HFFc6 (cell line): ENCODE measurements around the gene ANO6. TPM values are rescaled to one million over a fixed set of nuclear protein-coding genes. Genes with fewer than 3 reads are reported as not detected.

ENCODE experiments used
- DNase-seq: peaks from one replicate; pipeline ENCODE4 v3.0.0-alpha.2; 2018
- H3K27ac Mint-ChIP-seq: 2 replicates; pipeline ENCODE4 v1.8.0; 2020; ENCODE audit warnings: mild to moderate bottlenecking, mixed read lengths
- H3K27me3 Mint-ChIP-seq: 2 replicates; pipeline ENCODE4 v1.8.0; 2021; ENCODE audit warnings: mild to moderate bottlenecking, moderate library complexity, mixed read lengths; ENCODE audit not compliant: insufficient read depth
- H3K36me3 Mint-ChIP-seq: 2 replicates; pipeline ENCODE4 v1.8.0; 2021; ENCODE audit warnings: low read depth, mixed read lengths
- H3K4me1 Mint-ChIP-seq: 2 replicates; pipeline ENCODE4 v1.8.0; 2020; ENCODE audit warnings: low read depth, mixed read lengths
- H3K4me3 Mint-ChIP-seq: 2 replicates; pipeline ENCODE4 v1.8.0; 2020; ENCODE audit warnings: mild to moderate bottlenecking, moderate library complexity, mixed read lengths
- H3K9me3 Mint-ChIP-seq: 2 replicates; pipeline ENCODE4 v1.8.0; 2020; ENCODE audit warnings: mild to moderate bottlenecking, mixed read lengths
- total RNA-seq, 6 experiments: library from RNA; stranded (reverse); fragmentation: NEBNext Ultra II Directional; extraction: Animal tissue kit (Norgen Biotek cat#: 25700); gene quantifications; 2 replicates in 1 of 6; 3 replicates in 5 of 6; pipeline ENCODE4 v1.2.3, GENCODE V29; 2021
- TF ChIP-seq, protein P1 (sequence below): fragments of 200-600 bp; sonication (generic); IDR thresholded peaks from 2 replicates; pipeline ENCODE4 v1.5.0; 2021; ENCODE audit warnings: antibody characterized with exemption, mild to moderate bottlenecking

The ANO6 gene
- total RNA-seq, 6 experiments from 2014 or later: 44.4 to 58.6 (median 53.3) TPM

DNA sequence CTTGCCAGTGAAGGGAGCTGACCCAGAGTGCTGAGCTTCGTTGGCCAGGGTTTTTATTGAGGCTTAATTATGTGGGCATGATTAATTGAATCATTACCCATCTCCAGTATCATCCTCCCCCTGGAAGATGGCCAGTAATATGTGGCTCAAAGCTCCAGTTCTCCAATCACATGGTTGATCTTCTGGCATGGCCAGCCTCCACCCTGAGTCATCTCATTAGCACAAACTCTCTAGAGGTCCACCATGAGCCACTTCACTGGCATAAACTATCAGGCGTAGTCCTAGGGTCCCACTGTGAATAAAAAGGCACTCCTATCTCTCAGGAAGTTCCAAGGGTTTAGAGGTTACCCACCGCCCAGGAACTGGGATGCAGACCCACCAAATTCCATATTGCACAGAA is 135.0 kb downstream of the ANO6 start:
- peak overlapping the region; percentile 20; the same call in 1 of the 2 replicates for H3K27ac Mint-ChIP-seq
- DNase-seq: peak; percentile 3
- TF ChIP-seq, protein P1, sequence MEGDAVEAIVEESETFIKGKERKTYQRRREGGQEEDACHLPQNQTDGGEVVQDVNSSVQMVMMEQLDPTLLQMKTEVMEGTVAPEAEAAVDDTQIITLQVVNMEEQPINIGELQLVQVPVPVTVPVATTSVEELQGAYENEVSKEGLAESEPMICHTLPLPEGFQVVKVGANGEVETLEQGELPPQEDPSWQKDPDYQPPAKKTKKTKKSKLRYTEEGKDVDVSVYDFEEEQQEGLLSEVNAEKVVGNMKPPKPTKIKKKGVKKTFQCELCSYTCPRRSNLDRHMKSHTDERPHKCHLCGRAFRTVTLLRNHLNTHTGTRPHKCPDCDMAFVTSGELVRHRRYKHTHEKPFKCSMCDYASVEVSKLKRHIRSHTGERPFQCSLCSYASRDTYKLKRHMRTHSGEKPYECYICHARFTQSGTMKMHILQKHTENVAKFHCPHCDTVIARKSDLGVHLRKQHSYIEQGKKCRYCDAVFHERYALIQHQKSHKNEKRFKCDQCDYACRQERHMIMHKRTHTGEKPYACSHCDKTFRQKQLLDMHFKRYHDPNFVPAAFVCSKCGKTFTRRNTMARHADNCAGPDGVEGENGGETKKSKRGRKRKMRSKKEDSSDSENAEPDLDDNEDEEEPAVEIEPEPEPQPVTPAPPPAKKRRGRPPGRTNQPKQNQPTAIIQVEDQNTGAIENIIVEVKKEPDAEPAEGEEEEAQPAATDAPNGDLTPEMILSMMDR: no peak
- H3K36me3 Mint-ChIP-seq: peaks cover 58% of the 10 kb centered on the region
- peaks cover 2% of the 10 kb centered on the region for H3K27me3 Mint-ChIP-seq
- peaks cover 54% of the 10 kb centered on the region for H3K4me1 Mint-ChIP-seq
- peaks cover 5% of the 10 kb centered on the region for H3K9me3 Mint-ChIP-seq
- H3K4me3 Mint-ChIP-seq: no peak overlapping the region

GRCh38 chr12:45351921-45352670 is 136.2 kb downstream of the ANO6 start:
- TF ChIP-seq, protein P1: no peak
- no peak for DNase-seq
- Mint-ChIP-seq H3K27ac (no peak overlapping the region), H3K9me3 (peaks cover 5% of the 10 kb centered on the region), H3K4me3 (no peak overlapping the region), H3K36me3 (peaks cover 54% of the 10 kb centered on the region), H3K4me1 (peaks cover 57% of the 10 kb centered on the region), H3K27me3 (peaks cover 3% of the 10 kb centered on the region)

GRCh38 chr12:45353944-45354343 is 138.0 kb downstream of the ANO6 start:
- Mint-ChIP-seq H3K9me3 (peaks cover 5% of the 10 kb centered on the region), H3K36me3 (peaks cover 49% of the 10 kb centered on the region), H3K4me1 (peaks cover 63% of the 10 kb centered on the region), H3K27ac (no peak overlapping the region; the same call in 1 of the 2 replicates), H3K27me3 (peaks cover 3% of the 10 kb centered on the region), H3K4me3 (no peak overlapping the region)
- TF ChIP-seq, protein P1: no peak
- DNase-seq: no peak

GRCh38 chr12:45354399-45354798 is 138.5 kb downstream of the ANO6 start:
- Mint-ChIP-seq H3K9me3 (peaks cover 5% of the 10 kb centered on the region), H3K4me1 (peaks cover 60% of the 10 kb centered on the region), H3K36me3 (peaks cover 45% of the 10 kb centered on the region), H3K4me3 (no peak overlapping the region), H3K27me3 (peaks cover 3% of the 10 kb centered on the region), H3K27ac (no peak overlapping the region; the same call in 1 of the 2 replicates)
- TF ChIP-seq, protein P1: no peak
- no peak for DNase-seq

- H3K4me1 Mint-ChIP-seq: peaks cover 48% of the 10 kb centered on the region
- H3K36me3 Mint-ChIP-seq: peaks cover 39% of the 10 kb centered on the region
- H3K9me3 Mint-ChIP-seq: peaks cover 2% of the 10 kb centered on the region
- TF ChIP-seq, protein P1: no peak
- H3K27ac Mint-ChIP-seq: peak overlapping the region; percentile 52
- H3K27me3 Mint-ChIP-seq: peaks cover 3% of the 10 kb centered on the region
- no peak overlapping the region for H3K4me3 Mint-ChIP-seq
- DNase-seq: no peak
Measured at GRCh38 chr12:45355730-45356129, 139.8 kb downstream of the ANO6 start.
